Measurements from ENCODE around the gene CUL7.
A peak's percentile ranks its signal among the peaks of the same experiment; 100 is the strongest.
"Not testable (repeated sequence)": the region's sequence is repeated elsewhere in the genome, so short reads cannot be mapped to it uniquely, and the experiment has no call there.

CUL7 gene

GRCh38 chr6:43014434-43014909, 39.2 kb downstream of the CUL7 start:
- DNase-seq (ENCODE audit: low read depth), result no peak

- peak; percentile 100 for DNase-seq (ENCODE audit: low read depth)
These were observed 39.7 kb downstream of the CUL7 start, which contains the start of the genes KLHDC3 and MEA1 for GRCh38 chr6:43013843-43014433. Gene KLHDC3 (plus strand): TSS chr6:43014249. CDS start chr6:43017193, 2,944 bp downstream. Gene MEA1 (minus strand): TSS chr6:43013946. CDS start chr6:43013813, 133 bp downstream.

- DNase-seq (ENCODE audit: low read depth), result no peak
These were observed 40.4 kb downstream of the CUL7 start for GRCh38 chr6:43013097-43013842.

GRCh38 chr6:43012364-43012763, 41.3 kb downstream of the CUL7 start:
- no peak for DNase-seq (ENCODE audit: low read depth)

- DNase-seq (ENCODE audit: low read depth), result no peak
These were observed 42.4 kb downstream of the CUL7 start for GRCh38 chr6:43011207-43011606.

- no peak for DNase-seq (ENCODE audit: low read depth)
These were observed 44.5 kb downstream of the CUL7 start for GRCh38 chr6:43009124-43009523.

- no peak for DNase-seq (ENCODE audit: low read depth)
These were observed 46.5 kb downstream of the CUL7 start for GRCh38 chr6:43007126-43007525.

- no peak for DNase-seq (ENCODE audit: low read depth)
These were observed 47.4 kb downstream of the CUL7 start for GRCh38 chr6:43006251-43006650.

- no peak for DNase-seq (ENCODE audit: low read depth)
These were observed 47.8 kb downstream of the CUL7 start for GRCh38 chr6:43005844-43006243.

GRCh38 chr6:43001843-43002242, 51.8 kb downstream of the CUL7 start:
- DNase-seq (ENCODE audit: low read depth), result no peak

- not testable (repeated sequence) for DNase-seq (ENCODE audit: low read depth)
These were observed 55.4 kb downstream of the CUL7 start for GRCh38 chr6:42998205-42998604.

- DNase-seq (ENCODE audit: low read depth), result no peak
These were observed 57.1 kb downstream of the CUL7 start for GRCh38 chr6:42996513-42996912.

- DNase-seq (ENCODE audit: low read depth), result no peak
These were observed 60.2 kb downstream of the CUL7 start for GRCh38 chr6:42993445-42993844.

- DNase-seq (ENCODE audit: low read depth), result no peak
These were observed 63.7 kb downstream of the CUL7 start for GRCh38 chr6:42989923-42990322.

- DNase-seq (ENCODE audit: low read depth), result no peak
These were observed 65.1 kb downstream of the CUL7 start for GRCh38 chr6:42988486-42989020.

Measured in fibroblast of the conjunctiva (primary cell).